Left ventricle myocardium inferior (tissue), 1 donor: ENCODE measurements around the gene KIRREL1. TPM values are rescaled to one million over a fixed set of nuclear protein-coding genes. Genes with fewer than 3 reads are reported as not detected.

Experiments
- DNase-seq: peaks from one replicate; pipeline ENCODE4 v3.0.0-alpha.2; 2020
- H3K27ac ChIP-seq: fragments of 200-600 bp; replicated peaks from 2 replicates; pipeline ENCODE4 v1.8.0; 2021
- H3K27me3 ChIP-seq: fragments of 200-600 bp; 2 replicates; pipeline ENCODE4 v1.8.0; 2021; ENCODE audit warnings: low read depth
- H3K36me3 ChIP-seq: fragments of 200-600 bp; 2 replicates; pipeline ENCODE4 v1.8.0; 2021
- H3K4me1 ChIP-seq: fragments of 200-600 bp; 2 replicates; pipeline ENCODE4 v1.8.0; 2021
- H3K4me3 ChIP-seq: fragments of 200-600 bp; 2 replicates; pipeline ENCODE4 v1.8.0; 2021; ENCODE audit warnings: mild to moderate bottlenecking, moderate library complexity
- H3K9me3 ChIP-seq: fragments of 200-600 bp; replicated peaks from 2 replicates; pipeline ENCODE4 v1.8.0; 2021
- CTCF ChIP-seq: fragments of 200-600 bp; IDR thresholded peaks from 2 replicates; pipeline ENCODE4 v1.8.0; 2021; ENCODE audit warnings: antibody characterized with exemption, mild to moderate bottlenecking, borderline replicate concordance
- intact Hi-C: fragments of 100-400 bp; cut with micrococcal nuclease; formaldehyde crosslinking; loops from one replicate; pipeline ENCODE4 v1.11.0; 2022
- total RNA-seq: library from RNA; stranded (reverse); fragmentation: NEBNext Ultra II Directional; extraction: Animal tissue kit (Norgen Biotek cat#: 25700); gene quantifications from one replicate; pipeline ENCODE4 v1.2.1, GENCODE V29; 2021
- donor health status: DM: no; HTN: yes; CAD: no; lungs with severe emphysema.

Gene KIRREL1
- total RNA-seq, 1 donor from 2014 or later = 7.3 TPM

GRCh38 chr1:158131217-158131616 is 137.8 kb downstream of the KIRREL1 start:
- no peak for DNase-seq
- Histone ChIP-seq H3K27ac (no peak overlapping the region), H3K27me3 (no peaks in the 10 kb centered on the region), H3K4me3 (no peak overlapping the region), H3K4me1 (no peaks in the 10 kb centered on the region), H3K9me3 (no peaks in the 10 kb centered on the region), H3K36me3 (no peaks in the 10 kb centered on the region)
- intact Hi-C loops = no loop called here
- no peak for TF ChIP-seq CTCF

- no peaks in the 10 kb centered on the region for H3K36me3 ChIP-seq
- no peak overlapping the region for H3K4me3 ChIP-seq
- H3K27ac ChIP-seq = no peak overlapping the region
- no peak for DNase-seq
- no peaks in the 10 kb centered on the region for H3K27me3 ChIP-seq
- TF ChIP-seq CTCF = no peak
- peaks cover 4% of the 10 kb centered on the region for H3K9me3 ChIP-seq
- intact Hi-C loops = no loop called here
- peaks cover 15% of the 10 kb centered on the region for H3K4me1 ChIP-seq
Measured at GRCh38 chr1:158140764-158141192, 147.3 kb downstream of the KIRREL1 start.

GRCh38 chr1:158145173-158145719 is 151.8 kb downstream of the KIRREL1 start:
- peak; percentile 77 for DNase-seq
- no peaks in the 10 kb centered on the region for H3K36me3 ChIP-seq
- intact Hi-C loops = no loop called here
- H3K27ac ChIP-seq = peak overlapping the region; percentile 87
- no peak for TF ChIP-seq CTCF
- peaks cover 56% of the 10 kb centered on the region for H3K4me1 ChIP-seq
- no peak overlapping the region for H3K4me3 ChIP-seq
- no peaks in the 10 kb centered on the region for H3K9me3 ChIP-seq
- H3K27me3 ChIP-seq = no peaks in the 10 kb centered on the region

DNA sequence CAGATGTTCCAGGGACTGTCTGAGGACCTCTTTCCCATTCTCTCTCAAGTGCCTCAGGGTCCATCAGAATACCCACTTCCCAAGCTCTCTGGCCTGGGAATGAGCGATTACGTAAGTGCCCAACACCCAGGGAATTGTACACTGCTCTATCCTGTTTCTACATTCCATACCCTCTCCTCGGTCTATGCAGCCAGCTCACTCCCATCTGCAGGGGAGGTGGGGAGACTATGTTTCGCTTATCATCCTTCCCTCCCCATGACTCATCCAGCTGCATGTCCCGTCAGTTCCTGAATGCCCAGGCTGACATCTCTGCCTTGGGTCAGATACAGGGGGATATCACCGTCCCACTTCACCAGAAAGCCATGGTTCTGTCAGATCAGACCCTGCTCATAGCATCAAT is 152.7 kb downstream of the KIRREL1 start:
- Histone ChIP-seq H3K27ac (peak overlapping the region; percentile 87), H3K27me3 (no peaks in the 10 kb centered on the region), H3K9me3 (no peaks in the 10 kb centered on the region), H3K36me3 (no peaks in the 10 kb centered on the region), H3K4me1 (peaks cover 57% of the 10 kb centered on the region), H3K4me3 (no peak overlapping the region)
- intact Hi-C loops = no loop called here
- DNase-seq = no peak
- no peak for TF ChIP-seq CTCF

GRCh38 chr1:158146739-158147138 is 153.3 kb downstream of the KIRREL1 start:
- Histone ChIP-seq H3K27ac (peak overlapping the region; percentile 87), H3K36me3 (no peaks in the 10 kb centered on the region), H3K4me1 (peaks cover 57% of the 10 kb centered on the region), H3K4me3 (no peak overlapping the region), H3K9me3 (no peaks in the 10 kb centered on the region), H3K27me3 (no peaks in the 10 kb centered on the region)
- no peak for TF ChIP-seq CTCF
- no peak for DNase-seq
- intact Hi-C loops = no loop called here
